LNCAP (cell line): Measurements from ENCODE around the gene SETX.

ENCODE experiments used
- TF ChIP-seq, protein P1 (sequence below): fragments of 450-650 bp; IDR thresholded peaks from 2 replicates; pipeline ENCODE4 v1.5.1; 2017; ENCODE audit warnings: mild to moderate bottlenecking

SETX gene

DNA sequence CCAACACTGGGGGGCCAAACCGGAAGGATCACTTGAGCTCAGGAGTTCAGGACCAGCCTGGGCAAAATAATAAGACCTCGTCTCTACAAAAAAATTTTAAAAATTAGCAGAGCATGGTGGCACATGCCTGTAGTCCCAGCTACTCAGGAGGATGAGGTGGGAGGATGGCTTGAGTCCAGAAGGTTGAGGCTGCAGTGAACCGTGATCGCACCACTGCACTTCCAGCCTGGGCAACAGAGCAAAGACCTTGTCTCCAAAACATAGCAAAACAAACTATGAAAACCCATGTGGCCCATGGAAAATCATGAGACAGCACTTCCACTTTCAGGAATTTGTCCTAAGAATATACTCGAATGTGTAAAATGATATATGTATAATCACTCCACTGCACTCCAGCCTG is 6.1 kb downstream of the SETX start:
- TF ChIP-seq, protein P1, sequence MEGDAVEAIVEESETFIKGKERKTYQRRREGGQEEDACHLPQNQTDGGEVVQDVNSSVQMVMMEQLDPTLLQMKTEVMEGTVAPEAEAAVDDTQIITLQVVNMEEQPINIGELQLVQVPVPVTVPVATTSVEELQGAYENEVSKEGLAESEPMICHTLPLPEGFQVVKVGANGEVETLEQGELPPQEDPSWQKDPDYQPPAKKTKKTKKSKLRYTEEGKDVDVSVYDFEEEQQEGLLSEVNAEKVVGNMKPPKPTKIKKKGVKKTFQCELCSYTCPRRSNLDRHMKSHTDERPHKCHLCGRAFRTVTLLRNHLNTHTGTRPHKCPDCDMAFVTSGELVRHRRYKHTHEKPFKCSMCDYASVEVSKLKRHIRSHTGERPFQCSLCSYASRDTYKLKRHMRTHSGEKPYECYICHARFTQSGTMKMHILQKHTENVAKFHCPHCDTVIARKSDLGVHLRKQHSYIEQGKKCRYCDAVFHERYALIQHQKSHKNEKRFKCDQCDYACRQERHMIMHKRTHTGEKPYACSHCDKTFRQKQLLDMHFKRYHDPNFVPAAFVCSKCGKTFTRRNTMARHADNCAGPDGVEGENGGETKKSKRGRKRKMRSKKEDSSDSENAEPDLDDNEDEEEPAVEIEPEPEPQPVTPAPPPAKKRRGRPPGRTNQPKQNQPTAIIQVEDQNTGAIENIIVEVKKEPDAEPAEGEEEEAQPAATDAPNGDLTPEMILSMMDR: no peak

DNA sequence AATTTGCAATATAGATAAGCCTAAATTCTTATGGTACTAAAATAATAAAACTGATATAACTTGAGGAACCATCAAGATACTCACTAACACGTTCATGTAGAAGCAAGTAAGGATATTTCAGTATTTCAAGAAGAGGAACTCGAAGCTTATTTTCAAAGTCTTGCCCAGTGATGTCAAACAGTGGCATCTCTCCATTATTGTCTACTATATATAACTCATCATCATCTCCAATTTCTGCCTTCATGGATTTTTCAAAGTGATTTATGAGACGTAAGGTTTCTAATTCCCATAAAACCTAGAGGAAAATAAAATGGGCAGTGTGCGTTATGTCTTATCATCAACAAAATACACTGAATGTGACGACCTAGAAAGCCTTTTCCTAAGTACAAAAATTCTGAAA is 8.6 kb downstream of the SETX start:
- TF ChIP-seq, protein P1: no peak

DNA sequence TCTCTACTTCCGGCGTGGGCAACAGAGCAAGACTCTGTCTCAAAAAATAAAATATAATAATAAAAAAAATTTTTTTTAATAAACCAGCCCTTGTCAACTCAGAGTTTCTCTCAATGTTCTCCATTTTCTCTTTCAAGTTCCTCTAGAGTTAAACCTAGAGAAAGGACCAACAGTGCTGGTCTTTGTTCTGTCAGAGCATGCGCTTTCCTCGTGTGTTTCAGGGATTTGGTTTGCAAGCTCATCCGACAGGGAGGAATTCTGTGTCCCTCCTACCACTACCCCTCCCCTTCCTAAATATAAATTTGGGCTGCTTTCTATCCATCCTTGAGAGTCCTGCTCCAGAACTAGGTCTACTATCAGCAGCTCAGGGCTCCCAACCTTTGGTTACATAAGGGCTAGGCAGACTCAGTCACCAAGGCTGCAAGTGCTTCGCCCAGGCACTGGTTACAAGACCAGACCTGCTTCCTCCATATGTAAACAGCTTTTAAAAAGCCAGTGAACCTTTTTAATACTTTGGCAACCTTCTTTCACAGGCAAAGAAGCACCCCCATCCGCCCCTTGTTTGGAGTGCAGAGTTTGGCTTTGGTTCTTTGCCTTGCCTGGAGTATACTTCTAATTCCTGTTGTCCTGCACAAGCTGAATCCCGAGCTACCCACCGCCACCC is 13.5 kb downstream of the SETX start:
- TF ChIP-seq, protein P1: no peak

DNA sequence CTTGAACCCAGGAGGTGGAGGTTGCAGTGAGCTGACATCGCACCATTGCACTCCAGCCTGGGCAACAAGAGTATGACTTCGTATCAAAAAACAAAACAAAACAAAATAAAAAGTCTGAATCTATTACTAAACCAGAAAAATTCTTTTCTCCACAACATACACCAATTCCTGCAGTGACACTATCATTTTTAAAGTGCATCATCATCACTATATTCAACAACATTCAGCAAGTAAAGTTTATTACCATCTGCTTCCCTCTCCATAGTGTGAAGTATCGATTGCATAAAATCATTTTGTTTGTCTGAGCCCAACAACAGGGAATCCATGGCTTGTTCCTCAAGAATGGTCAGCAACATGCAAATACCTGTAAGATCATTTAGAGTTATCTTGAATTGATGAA is 20.4 kb downstream of the SETX start:
- TF ChIP-seq, protein P1: no peak

DNA sequence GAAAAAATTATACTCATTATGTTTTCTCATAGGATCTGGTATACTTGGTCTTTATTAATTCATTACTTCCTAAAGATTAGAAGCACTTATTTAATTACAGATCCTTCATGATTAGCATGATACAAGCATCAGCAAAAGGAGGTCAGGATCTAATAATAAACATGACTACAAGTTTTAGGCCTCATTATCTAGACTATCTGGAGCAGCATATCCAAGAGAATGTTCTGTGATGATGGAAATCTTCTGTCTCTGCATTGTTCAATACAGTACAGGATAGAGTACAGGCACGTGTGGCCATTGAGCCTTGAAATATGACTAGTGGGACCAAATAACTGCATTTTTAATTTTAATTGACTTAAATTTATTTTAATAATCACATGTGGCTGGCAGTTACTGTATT is 21.2 kb downstream of the SETX start:
- TF ChIP-seq, protein P1: no peak

DNA sequence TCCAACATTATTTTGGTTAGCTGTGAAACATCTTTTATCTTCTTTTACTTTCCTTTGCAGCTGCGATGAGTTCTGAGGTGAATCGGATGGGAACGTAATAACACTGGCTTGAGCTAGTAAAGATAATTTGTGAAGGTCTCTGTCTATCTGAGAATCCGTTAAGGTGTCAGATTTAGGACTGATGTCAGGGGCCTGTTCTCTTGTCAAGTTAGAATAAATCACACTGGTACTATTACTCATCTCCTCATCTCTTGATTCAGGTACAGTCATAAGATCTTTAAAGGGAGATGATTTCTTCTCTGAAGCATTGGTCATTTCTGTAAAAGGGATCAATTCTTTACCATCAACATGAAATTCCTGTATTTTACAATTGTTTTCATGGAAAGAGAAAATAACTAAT is 26.2 kb downstream of the SETX start:
- TF ChIP-seq, protein P1: no peak

DNA sequence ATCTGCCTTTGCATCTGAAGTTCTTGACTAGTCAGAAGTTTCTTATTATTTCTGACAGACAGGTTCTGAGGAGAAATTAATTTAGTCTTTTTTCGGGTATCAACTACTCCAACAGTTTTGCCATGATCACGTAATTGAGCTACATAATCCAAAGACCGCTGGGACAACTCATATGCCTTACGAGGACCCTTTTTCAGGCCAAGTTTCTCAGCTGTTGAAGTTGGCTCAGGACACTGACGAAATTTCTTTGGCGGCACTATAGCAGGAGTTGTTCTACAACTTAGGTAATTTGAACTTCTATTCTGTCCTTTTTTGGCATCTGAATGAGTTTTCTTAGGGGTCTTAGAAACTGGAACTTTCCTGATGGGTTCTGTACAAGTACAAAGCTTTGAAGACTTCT is 27.2 kb downstream of the SETX start:
- TF ChIP-seq, protein P1: no peak

DNA sequence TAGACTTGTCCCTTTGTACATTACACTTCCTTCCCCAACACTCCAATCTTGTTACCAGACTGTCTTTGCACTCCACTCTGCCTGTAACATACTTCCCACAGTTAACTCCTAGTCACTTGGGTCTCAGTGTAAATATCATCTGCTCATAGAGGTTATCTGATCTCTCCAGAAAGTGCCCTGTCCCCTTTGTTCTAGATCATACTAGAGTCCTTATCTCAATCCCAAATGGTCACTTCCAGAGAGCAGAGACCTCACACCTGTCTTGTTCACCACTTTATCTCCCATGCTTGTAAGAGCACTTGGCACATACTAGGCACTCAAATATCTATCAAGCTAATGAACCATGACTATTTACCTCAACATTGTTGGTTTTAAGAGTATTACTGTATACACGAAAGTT is 30.4 kb downstream of the SETX start:
- TF ChIP-seq, protein P1: no peak
